DOHH2 (cell line): ENCODE measurements around the gene ISG15.

Experiments used
- CTCF ChIP-seq: fragments of 200-600 bp; sonication (generic); IDR thresholded peaks from one replicate; pipeline ENCODE4 v1.5.1; 2014; ENCODE audit warnings: antibody characterized with exemption, mild to moderate bottlenecking, low read depth, low read length; ENCODE audit not compliant: poor library complexity, severe bottlenecking
- EZH2phosphoT487 ChIP-seq: fragments of 200-600 bp; sonication (generic); IDR thresholded peaks from 2 replicates; pipeline ENCODE4 v1.6.1; 2017; ENCODE audit warnings: borderline replicate concordance, mild to moderate bottlenecking, antibody characterized with exemption, low read length, moderate library complexity, mixed read lengths

GRCh38 chr1:1047407-1047806 is 34.1 kb downstream of the ISG15 start:
- no peak for TF ChIP-seq CTCF
- TF ChIP-seq EZH2phosphoT487, result no peak
